ENCODE measurements around the gene P2RY14.

DNA sequence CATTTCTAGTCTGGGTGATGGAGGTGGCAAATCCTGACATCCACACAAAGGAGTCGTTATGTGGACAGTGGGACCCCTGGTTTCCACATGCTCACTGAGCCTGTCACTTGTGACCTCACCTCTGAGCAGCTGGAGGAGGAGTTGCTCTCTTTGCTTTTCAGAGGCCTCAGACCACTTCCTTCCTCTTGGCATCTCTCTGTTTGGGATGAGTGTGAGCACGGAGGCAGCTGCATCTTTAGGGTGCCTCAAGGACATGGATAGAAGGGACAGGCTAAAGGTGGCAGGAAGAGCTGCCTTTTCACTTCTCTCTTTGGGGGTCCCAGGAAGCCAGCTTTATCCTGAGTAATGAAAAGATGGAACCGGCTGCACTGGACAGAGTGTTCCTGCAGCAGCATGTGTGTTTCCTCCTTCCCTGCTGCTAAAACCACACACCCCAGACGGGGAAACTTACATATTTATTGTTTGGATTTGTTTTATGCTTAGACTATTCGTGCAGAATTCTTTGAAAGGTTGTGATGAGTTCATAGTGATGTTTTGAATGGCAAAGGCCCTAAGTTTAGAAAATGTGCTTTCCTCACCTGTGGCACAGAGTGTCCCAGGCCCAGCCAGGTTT, 107.1 kb downstream of the P2RY14 start:
- TF ChIP-seq, protein P1, sequence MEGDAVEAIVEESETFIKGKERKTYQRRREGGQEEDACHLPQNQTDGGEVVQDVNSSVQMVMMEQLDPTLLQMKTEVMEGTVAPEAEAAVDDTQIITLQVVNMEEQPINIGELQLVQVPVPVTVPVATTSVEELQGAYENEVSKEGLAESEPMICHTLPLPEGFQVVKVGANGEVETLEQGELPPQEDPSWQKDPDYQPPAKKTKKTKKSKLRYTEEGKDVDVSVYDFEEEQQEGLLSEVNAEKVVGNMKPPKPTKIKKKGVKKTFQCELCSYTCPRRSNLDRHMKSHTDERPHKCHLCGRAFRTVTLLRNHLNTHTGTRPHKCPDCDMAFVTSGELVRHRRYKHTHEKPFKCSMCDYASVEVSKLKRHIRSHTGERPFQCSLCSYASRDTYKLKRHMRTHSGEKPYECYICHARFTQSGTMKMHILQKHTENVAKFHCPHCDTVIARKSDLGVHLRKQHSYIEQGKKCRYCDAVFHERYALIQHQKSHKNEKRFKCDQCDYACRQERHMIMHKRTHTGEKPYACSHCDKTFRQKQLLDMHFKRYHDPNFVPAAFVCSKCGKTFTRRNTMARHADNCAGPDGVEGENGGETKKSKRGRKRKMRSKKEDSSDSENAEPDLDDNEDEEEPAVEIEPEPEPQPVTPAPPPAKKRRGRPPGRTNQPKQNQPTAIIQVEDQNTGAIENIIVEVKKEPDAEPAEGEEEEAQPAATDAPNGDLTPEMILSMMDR (IDR thresholded peaks at IDR 0.05; ENCODE audit: insufficient read depth, low read depth, low read length) = no peak
- TF ChIP-seq EZH2 (IDR thresholded peaks at IDR 0.05; ENCODE audit: insufficient read depth, low read length) = no peak

All from astrocyte (in vitro differentiated cells and primary cell).